Caki2 (cell line): Measurements from ENCODE around the gene IL1B. TPM values are rescaled to one million over a fixed set of nuclear protein-coding genes. Genes with fewer than 3 reads are reported as not detected.
A peak's percentile ranks its signal among the peaks of the same experiment; 100 is the strongest.
"Not testable (repeated sequence)": the region's sequence is repeated elsewhere in the genome, so short reads cannot be mapped to it uniquely, and the experiment has no call there.

ENCODE experiments used
- DNase-seq: peaks from one replicate; pipeline ENCODE4 v3.0.0-alpha.2; 2015; ENCODE audit warnings: low read depth
- in situ Hi-C: cut with HindIII; loops from 2 replicates; pipeline ENCODE4 v1.10.0; 2016; ENCODE audit warnings: low sequenced_read_pairs, low pct_unique_long_range_greater_than_20kb, mixed read lengths
- total RNA-seq: library from RNA; depleted of rRNA; stranded (reverse); fragments of >200 nt; shearing (Covaris generic); gene quantifications from 2 replicates; pipeline ENCODE4 v1.2.3, GENCODE V29; 2014; ENCODE audit warnings: low replicate concordance

The IL1B gene
- total RNA-seq, 1 experiment from 2014 or later = not detected

DNA sequence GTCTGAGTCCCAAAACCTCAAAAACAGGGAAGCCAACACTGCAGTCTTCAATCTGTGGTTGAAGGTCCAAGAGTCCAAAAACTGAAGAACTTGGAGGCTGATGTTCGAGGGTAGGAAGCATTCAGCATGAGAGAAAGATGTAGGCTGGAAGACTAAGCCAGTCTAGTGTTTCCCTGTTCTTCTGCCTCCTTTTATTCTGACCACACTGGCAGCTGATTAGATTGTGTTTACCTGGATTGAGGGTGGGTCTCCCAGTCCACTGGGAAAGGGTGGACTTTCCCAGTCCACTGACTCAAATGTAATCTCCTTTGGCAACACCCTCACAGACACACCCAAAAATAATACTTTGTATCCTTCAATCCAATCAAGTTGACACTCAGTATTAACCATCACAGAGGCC lies 27.5 kb upstream of the IL1B start:
- in situ Hi-C loops = no loop called here

DNA sequence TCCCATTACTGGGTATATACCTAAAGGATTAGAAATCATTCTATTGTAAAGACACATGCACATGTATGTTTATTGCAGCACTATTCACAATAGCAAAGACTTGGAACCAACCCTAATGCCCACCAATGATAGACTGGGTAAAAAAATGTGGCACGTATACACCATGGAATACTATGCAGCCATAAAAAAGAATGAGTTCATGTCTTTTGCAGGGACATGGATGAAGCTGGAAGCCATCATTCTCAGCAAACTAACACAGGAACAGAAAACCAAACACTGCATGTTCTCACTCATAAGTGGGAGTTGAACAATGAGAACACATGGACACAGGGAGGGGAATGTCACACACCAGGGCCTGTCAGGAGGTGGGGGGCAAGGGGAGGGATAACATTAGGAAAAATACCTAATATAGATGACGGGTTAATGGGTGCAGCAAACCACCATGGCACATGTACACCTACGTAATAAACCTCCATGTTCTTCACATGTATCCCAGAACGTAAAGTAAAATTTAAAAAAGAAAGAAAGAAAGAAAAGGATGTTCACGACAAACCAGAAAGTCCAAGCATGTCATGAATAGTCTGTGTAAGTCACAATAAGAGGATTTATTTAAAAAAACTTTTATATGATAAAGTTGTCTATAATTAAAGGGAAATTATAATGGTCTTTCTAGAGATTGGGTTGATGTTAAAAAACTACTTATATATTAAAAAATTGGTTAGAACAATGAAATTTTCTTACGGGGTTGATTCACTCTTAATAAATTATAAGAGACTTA lies 23.0 kb upstream of the IL1B start:
- in situ Hi-C loops = not testable (repeated sequence)
- peak; percentile 42 for DNase-seq

More for the DNA sequence above, 27.5 kb upstream of the IL1B start:
- DNase-seq = no peak

DNA sequence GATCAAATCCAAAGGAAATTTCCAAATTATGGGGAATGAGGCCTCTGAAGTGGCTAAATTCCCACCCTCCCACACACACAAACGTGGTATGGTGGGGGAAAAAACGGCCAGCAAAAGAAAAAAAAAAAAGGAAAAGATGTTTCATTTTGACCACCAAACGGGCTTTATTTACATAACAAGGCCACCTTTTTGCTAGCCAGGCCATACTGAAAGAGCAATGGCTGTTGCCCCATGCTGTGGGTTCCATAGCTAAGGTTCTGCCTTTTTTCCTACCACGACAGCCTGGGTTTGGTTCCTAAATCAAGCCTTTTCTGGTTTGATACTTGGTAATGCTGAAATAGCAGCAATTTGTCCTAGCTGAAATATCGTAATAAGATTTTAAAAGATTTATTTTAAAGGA lies 14.0 kb upstream of the IL1B start:
- DNase-seq = no peak
- in situ Hi-C loops = no loop called here

DNA sequence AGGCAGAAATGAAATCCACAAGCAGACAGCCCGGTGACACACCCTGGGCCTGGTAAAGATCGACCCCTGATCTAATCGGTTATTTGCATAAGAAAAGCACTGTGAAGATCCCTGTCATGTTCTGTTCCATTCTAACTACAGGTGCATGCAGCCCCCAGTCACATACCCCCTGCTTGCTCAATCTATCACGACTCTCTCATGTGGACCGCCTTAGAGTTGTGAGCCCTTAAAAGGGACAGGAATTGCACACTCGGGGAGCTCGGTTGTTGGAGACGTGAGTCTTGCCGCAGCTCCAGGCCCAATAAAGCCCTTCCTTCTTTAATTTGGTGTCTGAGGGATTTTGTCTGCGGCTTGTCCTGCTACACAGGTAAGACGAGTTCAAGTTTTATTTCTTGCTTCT lies 13.4 kb upstream of the IL1B start:
- in situ Hi-C loops = no loop called here
- no peak for DNase-seq

DNA sequence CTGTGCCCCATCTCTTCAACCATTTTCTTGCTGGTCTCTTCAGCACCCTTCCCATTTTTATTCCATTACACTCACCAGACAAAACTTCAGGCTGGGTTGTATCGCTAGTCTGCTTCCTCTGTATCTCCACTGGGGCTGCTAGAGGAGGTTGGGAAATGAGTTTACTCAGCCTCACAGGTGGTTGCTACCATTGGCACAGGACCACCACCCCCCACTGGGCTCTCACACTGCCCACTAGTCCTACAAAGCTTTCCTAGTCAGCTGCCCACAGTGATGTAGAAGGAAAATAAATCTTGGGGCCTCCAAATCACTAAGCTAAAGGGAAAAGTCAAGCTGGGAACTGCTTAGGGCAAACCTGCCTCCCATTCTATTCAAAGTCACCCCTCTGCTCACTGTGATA lies 12.3 kb upstream of the IL1B start:
- in situ Hi-C loops = no loop called here

DNA sequence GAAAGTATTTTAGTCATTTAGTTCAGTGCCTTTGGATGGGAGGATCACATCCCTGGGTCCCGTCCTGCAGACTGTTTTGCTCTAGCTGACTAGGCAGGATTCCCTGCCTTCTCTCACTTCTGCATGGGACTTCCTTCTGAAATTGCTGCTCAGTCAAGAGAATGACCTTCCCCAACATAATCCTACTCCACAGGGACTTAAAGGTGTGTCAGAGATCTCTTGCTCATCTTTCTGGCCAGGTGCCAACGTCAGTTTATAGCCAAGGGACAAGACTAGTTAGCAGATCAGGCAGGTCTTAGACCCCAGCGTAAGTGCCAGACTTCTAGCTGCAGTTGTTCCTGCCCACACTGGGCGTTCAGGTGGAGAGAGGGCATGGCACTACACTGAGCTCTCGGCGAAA lies 9.5 kb upstream of the IL1B start:
- in situ Hi-C loops = no loop called here
- DNase-seq = no peak

More for the DNA sequence above, 12.3 kb upstream of the IL1B start:
- DNase-seq = no peak

DNA sequence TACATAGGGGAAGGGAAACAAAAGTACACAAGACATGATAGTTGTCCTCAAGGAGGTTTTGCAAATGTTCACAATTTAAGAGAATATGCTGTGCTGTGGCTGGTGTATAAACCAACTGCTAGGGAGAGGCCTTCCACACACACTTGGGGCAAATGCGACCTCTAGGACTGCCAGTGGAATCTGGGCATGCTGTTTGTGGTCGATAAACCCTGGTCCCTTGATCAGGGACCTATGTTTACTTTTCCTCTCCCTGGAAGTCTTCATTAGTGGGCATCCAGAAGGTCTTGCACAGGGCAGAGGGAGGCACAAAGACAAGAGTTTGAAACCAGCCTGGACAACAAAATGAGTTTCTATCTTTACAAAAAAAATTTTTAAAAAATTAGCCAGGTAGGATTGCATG lies 7.3 kb upstream of the IL1B start:
- no peak for DNase-seq
- in situ Hi-C loops = no loop called here

DNA sequence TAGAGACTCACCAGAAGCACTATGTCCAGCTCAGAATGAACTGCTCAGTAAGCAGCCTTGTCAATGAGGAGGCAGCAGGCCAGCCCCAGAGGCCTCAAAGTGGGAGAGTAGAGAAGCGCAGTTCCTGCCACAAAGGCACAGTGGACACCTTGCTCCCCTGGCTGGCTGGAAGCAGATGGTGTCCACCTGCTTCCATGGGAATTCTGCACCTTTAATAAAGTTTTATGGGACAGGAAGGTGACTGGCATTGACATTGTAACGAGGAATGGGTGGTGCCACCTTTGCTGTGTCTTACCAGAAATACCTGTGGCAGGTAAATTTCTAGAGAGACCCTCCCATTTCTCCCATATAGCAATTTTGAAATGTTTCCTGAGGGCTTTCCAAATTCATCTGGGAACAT lies 6.7 kb upstream of the IL1B start:
- in situ Hi-C loops = no loop called here
- DNase-seq = no peak

DNA sequence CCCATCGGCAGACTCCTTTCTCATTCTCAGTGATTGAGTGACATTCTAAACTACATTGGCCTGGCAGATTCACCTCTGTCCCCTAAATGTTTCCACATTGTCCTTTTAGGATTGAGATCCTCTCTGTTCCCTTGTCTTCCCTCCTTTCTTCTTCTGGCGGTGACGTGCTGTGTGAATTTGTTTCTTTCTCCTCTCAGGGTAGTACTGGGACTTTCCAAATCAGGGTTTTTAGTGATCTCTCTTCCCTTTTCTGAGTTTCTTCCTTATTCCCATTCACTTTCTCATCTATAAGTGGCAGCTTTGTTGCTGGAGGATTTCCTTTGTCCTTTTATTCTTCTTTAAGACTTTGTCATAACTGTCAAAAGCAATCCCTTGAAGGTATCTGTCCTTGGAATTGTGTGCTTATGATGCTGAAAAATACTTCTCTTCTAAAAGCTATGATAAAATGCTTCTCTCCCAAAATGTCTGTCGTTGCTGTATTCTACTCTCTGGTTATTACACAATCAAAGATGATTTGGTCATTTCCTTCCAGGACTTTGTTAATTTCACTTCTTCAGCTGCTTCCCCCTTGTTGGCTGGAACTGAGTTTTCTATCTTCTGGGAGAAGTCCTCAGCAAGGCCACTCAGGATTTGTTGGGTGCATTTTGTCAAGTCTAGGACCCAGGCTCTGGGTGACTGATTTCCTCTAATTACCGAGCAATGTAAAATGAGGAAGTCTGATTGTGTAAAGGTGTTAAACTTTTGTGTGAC lies 4.9 kb upstream of the IL1B start:
- in situ Hi-C loops = no loop called here
- no peak for DNase-seq

DNA sequence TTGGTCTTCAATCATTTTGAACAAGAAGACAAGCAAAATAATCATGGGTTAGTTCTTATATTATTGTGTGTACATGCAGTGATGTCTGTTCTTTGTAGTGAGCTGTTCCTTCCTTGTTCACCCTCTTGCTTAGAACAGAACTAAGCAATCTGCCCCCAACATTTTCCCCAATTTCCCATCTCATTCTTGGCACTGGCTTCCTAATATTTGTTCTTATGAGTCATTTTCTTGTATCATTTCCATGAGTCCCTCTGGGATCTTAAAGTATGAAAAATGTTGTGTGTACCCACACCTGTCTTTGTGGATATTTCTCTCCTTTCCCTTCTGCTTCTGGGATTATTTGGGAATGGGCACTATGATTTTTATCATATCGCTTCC lies 3.5 kb upstream of the IL1B start:
- in situ Hi-C loops = no loop called here
- DNase-seq = no peak

DNA sequence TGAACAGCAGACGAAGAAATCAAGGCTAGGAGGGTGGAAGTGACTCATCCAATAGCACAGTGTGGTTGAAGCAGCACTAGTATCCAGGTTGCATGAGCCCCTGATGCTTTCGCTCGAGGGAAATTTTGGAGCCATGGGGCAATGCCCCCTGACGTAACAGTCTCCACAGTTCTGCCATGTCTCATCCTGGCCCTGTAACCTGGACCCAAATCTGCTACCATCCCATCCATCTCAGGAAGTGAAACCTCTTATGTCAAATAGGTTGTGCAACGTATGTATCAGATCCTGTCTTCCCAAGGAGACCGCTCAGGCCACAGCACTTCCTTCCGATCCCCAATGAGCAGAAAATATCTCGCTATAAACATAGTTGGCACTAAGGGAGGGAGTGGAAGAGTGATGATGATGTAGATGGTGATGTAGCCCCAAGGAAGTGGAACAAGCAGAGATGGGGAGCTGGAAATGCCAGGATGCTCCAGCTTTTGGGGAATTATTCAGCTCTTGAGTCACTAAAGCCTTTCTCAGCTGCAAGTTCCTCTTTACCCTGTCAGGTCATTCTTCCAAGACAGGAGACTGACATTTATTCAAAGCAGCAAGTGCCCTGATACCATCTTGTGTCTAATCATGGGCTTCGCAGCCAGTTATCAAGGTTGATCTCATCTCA lies 3.0 kb upstream of the IL1B start:
- in situ Hi-C loops = no loop called here
- no peak for DNase-seq

DNA sequence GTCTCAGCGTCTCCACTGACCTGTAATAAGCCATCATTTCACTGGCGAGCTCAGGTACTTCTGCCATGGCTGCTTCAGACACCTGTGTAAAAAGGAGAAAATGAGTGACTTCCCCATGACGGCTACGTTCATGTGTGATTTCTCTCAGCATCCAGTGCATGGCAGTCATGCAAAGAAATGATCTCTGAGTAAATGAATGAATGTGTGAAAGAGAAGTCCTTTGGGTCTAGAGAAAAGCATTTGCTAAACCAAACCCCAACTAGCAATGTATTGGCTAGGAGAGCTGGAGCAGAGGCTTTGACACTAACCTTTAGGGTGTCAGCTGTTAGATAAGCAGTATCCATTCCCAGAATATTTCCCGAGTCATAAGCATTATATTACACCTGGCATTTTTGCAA lies 417 bp downstream of the IL1B start:
- in situ Hi-C loops = no loop called here
- DNase-seq = no peak

DNA sequence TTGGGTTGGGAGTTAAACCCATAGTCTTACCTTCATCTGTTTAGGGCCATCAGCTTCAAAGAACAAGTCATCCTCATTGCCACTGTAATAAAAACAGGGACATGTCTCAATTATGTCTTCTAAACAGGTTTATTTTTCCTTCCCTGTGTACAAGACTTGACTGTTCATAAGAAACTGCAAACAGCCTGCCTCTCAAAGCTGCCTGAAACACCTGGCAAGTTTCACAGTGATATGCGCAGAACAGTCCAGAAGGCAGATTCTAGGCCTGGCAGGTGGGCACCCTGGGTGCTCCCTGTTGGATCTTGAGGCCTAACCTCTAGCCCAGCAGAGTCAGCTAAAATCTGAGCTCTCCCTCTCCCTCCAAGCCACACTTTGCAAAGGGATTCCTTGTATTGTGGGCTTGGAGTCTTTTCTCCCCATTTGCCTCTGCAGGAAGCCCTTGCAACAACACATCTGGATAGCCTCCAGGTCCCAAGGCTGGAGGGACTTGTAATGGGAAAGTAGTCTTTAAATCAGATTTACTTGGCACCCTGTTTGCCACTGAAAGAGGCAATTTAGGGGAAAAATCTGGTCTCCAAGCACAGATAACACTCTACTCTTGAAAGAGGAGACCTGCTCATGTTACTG lies 930 bp downstream of the IL1B start:
- DNase-seq = no peak
- in situ Hi-C loops = no loop called here

DNA sequence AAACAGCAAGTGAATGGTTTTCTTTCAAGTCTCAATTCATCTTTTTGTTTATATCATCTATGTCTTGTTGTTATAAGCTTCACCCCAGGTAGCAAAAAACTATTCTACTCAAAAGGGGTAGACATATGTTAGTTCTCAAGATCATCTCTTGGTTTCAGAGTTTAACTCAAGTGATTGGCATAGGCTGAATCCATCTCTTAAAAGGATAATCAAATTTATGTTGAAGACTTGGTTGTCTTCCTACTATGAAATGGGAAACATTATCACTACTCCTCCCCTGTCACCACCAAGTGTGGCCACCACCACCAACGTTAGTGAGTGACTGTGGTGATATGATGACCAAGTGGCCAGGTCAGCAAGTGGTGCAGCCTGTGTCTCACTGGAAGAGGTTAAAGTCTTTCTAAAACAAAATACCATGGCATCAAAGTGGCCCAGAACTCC lies 1.5 kb downstream of the IL1B start:
- in situ Hi-C loops = no loop called here

DNA sequence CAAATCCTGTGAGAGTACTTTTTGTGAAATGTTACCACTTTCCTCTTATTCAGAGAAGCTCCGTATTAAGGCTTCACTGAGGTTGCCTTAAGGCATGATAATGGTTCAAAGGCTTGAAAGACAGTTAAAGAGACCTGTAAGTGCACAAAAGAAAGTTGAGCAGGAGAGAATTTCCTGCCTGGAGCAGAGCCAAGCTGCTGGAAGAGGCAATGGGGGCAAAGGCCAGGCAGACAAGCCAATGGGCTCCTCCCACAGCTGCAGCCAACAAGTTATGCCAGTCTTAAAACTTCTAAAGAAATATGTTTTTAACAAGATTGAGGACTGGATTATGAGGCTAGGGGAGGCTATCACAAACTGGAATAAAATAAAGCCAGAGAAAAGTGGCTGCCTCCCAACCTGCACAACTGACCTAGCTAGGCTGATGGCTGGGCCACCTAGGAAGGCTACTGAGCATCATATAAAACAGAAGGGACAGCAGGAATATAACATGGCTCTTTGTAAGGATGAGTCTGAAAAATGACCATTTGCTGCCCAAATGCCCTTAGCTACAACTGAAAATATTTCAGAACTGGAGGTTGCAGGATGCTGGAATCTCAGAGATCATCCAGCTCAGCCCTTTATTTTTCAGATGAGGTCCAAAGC lies 2.1 kb downstream of the IL1B start:
- in situ Hi-C loops = no loop called here
- DNase-seq = peak; percentile 23

More for the DNA sequence above, 1.5 kb downstream of the IL1B start:
- no peak for DNase-seq

DNA sequence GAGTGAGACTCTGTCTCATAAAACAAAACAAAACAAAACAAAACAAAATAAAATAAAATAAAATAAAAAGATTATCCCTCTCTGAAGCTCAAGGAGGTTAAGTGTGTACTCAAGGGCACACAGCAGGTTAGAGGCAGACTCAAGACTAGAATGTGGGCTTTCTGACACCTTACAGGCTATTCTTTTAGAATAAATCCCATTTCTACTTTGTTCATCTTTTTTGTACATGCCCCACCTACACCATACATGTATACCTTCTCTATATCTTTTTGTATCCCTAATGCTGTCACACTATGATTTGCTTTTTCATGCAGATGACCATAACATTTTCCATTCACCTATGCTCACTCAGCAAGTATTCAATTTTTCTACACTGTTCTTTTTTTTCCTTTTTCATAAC lies 2.6 kb downstream of the IL1B start:
- DNase-seq = no peak
- in situ Hi-C loops = no loop called here

DNA sequence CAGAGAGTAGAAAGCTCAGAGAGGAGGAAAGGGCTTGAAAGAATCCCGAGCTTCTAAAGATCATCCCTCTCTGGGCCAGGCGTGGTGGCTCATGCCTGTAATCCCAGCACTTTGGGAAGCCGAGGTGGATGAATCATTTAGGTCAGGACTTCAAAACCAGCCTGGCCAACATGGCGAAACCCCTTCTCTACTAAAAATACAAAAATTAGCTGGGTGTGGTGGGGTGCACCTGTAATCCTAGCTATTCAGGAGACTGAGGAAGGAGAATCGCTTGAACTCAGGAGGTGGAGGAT lies 3.0 kb downstream of the IL1B start:
- in situ Hi-C loops, DNase-seq: not testable (repeated sequence)

DNA sequence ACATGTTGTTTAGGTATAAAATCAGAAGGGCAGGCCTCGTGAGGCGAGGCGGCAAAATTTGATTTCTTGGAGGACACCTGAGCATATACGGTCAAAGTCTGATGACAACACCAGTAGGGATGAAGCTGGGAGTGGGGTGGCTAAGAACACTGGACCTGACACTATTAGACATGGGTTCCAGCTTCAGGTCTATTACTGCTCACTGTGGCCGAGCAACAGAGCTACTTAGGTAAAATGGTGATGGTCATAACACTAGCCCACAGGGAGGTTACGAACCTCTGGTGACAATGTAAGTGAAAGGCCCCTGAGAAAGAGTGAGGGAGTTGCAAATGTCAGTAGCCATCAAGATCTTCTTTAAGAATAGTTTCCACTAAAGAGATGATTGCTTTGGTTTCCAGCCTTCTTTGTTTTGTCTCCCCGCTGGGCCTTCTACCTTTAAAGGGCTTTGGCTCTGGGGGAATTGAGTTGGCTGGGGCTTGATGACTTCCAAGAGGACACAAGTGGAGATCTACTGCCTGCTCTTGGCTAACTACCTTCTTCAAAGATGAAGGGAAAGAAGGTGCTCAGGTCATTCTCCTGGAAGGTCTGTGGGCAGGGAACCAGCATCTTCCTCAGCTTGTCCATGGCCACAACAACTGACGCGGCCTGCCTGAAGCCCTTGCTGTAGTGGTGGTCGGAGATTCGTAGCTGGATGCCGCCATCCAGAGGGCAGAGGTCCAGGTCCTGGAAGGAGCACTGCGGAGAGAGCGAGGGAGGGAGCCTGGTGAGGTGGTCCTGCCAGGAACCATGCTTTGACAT lies 3.5 kb downstream of the IL1B start:
- no peak for DNase-seq
- in situ Hi-C loops = no loop called here
